Measurements from ENCODE around the gene ANO9.

The ANO9 gene

GRCh38 chr11:373716-374551 is 67.9 kb downstream of the ANO9 start:
- DNase-seq (ENCODE audit: low read depth) = no peak
- H3K4me3 ChIP-seq (ENCODE audit: low read length) = no peak overlapping the region
- no peak for TF ChIP-seq CTCF (IDR thresholded peaks at IDR 0.05; ENCODE audit: insufficient read depth, low read depth, low read length, missing control alignments)

- H3K4me3 ChIP-seq (ENCODE audit: low read length) = no peak overlapping the region
- TF ChIP-seq CTCF (IDR thresholded peaks at IDR 0.05; ENCODE audit: insufficient read depth, low read depth, low read length, missing control alignments) = no peak
- DNase-seq (ENCODE audit: low read depth) = no peak
Measured at GRCh38 chr11:372809-373715, 68.7 kb downstream of the ANO9 start.

GRCh38 chr11:371716-372590 is 69.9 kb downstream of the ANO9 start:
- no peak for DNase-seq (ENCODE audit: low read depth)
- H3K4me3 ChIP-seq (ENCODE audit: low read length) = no peak overlapping the region
- TF ChIP-seq CTCF (IDR thresholded peaks at IDR 0.05; ENCODE audit: insufficient read depth, low read depth, low read length, missing control alignments) = no peak

- DNase-seq (ENCODE audit: low read depth) = no peak
- no peak overlapping the region for H3K4me3 ChIP-seq (ENCODE audit: low read length)
- no peak for TF ChIP-seq CTCF (IDR thresholded peaks at IDR 0.05; ENCODE audit: insufficient read depth, low read depth, low read length, missing control alignments)
Measured at GRCh38 chr11:371051-371450, 70.8 kb downstream of the ANO9 start.

- no peak for TF ChIP-seq CTCF (IDR thresholded peaks at IDR 0.05; ENCODE audit: insufficient read depth, low read depth, low read length, missing control alignments)
- H3K4me3 ChIP-seq (ENCODE audit: low read length) = peak overlapping the region; percentile 62
- DNase-seq (ENCODE audit: low read depth) = no peak
Measured at GRCh38 chr11:370070-370941, 71.5 kb downstream of the ANO9 start.
